ENCODE data around the gene INHBC.

The INHBC gene

DNA sequence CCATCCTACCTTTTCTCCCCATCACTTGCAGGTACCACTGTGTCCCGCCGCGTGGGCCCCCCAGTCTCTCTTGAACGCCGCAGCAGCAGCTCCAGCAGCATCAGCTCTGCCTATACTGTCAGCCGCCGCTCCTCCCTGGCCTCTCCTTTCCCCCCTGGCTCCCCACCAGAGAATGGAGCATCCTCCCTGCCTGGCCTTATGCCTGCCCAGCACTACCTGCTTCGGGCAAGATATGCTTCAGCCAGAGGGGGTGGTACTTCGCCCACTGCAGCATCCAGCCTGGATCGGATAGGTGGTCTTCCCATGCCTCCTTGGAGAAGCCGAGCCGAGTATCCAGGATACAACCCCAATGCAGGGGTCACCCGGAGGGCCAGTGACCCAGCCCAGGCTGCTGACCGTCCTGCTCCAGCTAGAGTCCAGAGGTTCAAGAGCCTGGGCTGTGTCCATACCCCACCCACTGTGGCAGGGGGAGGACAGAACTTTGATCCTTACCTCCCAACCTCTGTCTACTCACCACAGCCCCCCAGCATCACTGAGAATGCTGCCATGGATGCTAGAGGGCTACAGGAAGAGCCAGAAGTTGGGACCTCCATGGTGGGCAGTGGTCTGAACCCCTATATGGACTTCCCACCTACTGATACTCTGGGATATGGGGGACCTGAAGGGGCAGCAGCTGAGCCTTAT is 35.8 kb downstream of the INHBC start:
- DNase-seq: no peak

GRCh38 chr12:57470970-57471656 is 36.5 kb downstream of the INHBC start:
- DNase-seq: no peak

DNA sequence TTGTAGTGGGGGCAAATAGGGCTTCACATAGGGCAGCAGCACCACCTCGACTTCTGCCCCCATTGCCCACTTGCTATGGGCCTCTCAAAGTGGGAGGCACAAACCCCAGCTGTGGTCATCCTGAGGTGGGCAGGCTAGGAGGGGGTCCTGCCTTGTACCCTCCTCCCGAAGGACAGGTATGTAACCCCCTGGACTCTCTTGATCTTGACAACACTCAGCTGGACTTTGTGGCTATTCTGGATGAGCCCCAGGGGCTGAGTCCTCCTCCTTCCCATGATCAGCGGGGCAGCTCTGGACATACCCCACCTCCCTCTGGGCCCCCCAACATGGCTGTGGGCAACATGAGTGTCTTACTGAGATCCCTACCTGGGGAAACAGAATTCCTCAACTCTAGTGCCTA is 37.1 kb downstream of the INHBC start:
- no peak for DNase-seq

DNA sequence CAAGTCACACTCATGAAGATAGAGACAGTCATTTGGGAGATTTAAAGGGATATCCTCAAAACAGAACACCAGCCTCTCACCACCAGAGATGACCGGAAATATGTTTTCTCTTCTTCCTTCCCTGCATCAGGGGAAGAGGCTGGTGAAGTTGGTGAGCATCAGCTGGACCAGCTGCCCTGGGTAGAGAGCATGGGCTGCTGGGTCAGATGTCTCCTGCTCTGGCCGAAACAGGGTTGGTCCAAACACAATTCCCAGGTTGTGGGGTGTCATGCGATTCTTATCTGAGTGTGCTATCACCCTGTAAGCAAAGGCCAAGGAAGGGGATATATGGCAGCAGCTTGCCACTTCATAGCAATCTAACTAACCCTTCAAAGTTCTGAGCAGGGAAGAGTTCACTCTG is 37.8 kb downstream of the INHBC start:
- DNase-seq: no peak

DNA sequence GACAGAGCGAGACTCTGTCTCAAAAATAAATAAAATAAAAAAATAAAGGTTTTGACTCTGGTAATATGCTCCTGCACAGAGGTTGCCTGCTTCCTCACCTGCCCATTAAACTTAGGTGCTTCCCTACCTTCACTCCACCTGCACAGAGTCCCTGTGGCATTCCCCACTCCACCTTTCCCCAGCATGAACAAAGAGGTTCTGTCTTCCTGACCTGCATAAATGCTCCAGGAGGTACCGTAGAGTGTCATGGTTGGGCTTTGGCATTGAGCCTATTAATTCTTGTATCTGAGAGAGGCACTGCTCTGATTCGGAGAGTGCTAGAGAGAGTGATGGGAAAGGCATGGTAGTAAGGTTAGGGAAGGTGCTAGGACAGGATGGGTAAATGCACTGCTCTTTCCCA is 38.8 kb downstream of the INHBC start:
- no peak for DNase-seq

DNA sequence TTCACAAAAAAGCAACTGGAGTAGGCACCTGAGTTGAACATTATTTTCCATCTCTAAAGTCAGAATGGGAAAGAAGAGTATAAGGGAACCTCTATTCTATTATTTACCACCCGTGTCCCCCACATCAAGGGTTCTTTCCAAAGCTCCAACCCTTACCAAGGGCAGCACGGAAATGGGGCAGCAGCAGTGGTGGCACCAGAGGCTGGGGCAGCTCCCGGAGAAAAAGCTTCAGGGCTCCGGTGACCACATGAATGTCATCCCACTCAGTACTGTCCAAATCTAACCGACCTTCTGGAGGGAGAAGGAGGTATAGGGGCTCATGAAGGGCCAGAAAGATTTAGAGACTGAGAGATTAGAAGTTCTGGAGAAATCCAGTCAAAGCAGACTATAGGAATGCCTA is 39.3 kb downstream of the INHBC start:
- DNase-seq: no peak

DNA sequence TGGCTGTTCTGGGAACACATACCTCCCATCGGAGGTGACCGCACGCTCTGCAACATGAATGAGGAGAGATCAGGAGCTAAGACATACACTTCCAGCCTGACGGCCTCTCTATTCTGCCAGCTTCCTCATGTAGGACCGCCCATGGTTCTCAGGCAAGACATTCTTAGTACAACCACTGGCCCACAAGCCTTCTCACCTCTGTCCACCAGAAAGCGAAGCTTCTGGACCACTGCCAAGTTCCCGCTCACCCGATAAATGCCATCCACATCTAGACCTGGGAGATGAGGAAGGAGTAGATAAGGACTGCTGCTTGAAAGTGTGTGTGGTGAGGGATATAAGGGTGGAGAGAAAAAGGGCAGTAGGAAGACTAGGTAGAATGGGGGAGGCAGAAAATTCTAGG is 39.8 kb downstream of the INHBC start:
- no peak for DNase-seq

- DNase-seq: no peak
Measured at GRCh38 chr12:57474862-57475261, 40.3 kb downstream of the INHBC start.

DNA sequence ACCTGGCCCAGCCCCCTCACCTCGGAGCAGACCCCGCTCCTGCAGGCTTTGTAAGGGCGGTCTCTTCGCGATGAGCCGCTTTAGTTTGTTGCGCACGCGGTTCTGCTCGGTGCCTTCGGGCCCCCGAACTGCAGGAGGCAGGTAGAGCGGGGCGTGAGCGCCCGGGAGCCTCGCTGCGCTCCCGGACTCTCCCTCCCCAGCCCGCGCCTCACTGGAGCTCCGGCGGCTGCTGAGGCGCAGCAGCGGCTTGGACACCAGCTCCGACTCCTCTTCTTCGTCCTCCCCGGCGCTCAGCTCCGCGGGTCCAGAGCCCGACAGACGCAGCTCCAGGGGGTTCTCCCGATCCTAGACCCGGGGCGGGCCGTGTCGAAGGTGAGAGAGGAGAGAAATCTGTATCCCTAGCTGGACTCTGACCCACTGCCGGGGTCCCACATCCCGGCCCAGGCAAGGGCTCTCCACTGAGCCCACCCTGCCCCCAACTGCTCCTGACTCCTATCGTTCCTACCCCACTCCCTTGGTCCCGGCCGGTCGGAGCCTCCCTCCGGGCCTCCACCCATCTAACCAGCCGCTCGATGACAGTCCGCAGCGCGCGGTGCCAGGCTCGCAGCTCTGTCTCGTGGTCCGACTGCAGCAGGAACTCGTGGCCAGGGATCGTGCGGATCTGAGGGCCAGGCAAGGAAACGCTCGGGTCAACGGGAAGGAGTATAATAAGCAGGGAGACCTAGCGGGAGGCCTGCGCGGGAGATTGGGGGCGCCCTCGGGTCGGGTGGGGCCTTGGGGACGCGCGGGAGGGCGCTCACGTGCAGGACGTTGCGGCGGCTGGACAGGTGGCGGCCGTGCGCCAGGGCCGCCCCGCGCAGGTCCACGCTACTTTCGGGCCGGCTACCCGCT is 40.9 kb downstream of the INHBC start:
- DNase-seq: no peak

DNA sequence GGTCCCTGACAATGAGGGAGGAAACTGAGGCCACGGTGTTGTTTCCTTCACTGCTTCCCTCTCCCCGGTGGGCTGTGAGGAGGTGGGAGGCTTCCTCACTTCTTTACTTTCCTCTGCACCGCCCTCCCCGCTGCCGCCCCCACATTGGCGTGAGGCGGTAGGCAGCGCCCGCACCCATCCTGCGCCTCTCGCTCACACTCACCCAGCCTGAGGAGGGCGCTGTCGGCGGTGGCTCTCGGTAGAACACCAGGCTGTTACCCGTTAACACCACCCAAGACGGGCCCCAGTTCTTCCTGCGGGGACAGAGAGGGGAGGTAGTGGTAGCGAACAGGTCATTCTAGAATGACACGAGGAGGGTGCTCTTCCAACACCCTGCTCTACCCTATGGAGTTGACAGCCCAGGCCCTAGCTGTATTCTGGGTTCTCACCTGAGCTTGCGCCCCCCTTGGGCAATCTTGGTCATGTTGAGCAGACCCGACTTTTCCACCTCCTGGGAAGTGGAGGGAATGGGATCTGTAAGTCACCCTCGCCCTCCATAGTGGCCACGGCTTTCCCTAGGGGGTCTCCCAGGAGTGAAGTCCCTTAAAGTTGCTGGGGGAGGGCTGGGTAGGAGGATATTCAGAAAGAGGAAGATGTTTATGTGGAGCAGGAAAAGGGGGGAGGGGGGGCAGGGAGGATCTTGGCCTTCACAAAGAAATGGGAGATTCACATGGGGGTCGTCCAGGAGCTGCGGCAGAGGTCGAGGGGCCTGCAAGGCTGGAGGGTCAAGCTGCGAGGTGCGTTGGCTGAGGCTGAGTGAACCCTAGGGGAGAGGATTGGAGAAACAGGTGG is 41.8 kb downstream of the INHBC start:
- no peak for DNase-seq

GRCh38 chr12:57476993-57477709 is 42.6 kb downstream of the INHBC start:
- DNase-seq: no peak

DNA sequence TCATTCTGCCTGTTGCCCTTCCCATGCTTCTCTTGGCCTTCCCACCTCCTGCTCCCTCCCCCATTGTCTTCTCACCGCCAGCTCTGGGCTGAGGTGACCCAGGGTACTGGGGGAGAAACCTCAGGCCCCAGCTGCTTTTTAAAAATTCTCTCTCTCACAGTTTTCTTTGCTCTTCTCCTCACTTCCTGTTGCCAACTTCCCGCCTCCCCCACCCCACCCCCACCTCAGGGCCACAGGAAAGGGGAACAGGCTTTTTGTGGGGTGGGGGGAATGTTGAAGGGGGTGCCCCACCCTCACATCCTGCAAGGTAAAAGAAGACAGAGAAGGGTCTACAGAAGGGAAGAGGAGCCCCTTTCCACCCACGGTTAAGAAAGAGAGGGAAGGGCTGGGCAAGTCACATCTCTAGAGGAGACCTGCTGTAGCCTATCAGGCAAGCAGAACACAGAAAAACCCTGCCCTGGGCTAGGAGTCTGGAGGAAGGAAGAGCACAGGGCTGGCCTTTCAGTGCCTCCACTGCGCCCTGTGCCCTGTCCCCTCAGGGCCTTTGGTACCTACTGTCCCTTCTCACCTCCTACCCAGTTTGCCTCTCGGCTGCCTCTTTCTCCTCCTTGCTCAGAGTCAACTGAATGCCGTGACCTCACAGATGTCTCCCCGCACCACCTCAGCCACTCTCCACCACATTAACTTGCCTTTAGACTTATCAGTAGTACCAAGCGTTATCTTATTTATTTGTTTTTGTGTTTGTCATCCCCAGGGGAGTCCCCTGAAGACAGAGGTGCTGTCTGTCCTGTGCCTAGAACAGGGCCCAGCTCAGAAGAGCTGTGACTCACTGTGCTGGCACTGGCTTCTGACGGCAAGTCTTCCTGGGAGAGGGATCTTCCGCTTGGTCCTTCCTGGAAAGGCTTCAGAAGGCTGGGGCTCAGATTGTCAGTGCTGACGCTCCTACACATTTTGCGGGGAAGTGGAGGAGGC is 43.4 kb downstream of the INHBC start:
- no peak for DNase-seq

- DNase-seq: no peak
Measured at GRCh38 chr12:57479043-57479375, 44.4 kb downstream of the INHBC start.

DNA sequence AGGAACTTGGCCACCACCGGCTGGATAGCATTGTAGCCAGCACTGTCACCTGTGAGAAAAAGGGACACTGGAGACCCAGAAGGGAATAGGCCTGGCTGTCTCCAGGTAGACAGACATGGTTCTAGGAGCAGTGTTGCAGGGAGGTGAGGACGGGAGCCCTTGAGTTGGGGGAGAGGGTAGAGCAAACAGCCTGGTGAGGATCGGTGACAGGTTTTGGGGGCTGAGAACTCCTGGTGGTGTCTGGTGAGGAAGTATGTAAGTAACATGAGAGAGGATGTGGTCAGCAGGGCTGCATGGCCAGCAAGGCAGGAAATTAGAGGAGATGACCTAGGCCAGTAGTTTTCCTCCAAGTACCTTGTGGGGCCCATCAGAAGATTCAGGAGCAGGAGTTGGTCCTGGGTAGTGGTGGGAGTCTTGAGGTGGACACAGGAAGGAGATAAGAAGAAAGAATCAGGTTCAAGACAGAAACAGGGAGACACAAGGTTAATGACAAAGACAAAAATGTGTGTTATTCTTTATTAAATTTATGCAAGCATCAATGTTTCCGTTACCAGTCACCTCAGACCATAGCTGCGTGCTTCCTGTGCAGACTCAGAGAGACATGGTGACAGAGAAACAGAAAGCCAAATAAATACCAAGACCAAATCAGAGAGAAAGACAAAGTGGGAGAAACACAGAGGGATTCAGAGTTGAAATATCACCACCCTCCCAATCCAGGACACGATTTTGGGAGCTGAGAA is 45.0 kb downstream of the INHBC start, which contains the start of gene ARHGAP9:
Gene ARHGAP9, minus strand, starts transcription at position 491 of the 740 bp plus-strand sequence. Its CDS starts 460 bp downstream, at position 31.
- no peak for DNase-seq

- no peak for DNase-seq
Measured at GRCh38 chr12:57481671-57482070, 47.1 kb downstream of the INHBC start.

DNA sequence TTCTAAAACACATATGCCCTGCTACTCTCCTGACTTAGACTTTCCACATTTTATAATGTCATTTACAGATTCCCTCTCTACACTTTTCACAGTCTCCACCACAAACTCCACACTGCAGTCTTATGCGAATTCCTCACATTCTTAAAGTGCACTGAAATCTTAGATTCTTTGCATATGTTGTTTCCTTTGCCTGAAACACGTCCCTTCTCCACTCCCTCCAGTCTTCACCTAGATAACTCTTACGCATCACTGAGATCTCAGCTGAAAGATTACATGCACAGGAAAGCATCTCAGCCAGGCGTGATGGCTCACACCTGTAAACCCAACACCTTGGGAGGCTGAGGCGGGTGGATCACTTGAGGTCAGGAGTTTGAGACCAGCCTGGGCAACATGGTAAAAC is 48.9 kb downstream of the INHBC start:
- DNase-seq: no peak

DNA sequence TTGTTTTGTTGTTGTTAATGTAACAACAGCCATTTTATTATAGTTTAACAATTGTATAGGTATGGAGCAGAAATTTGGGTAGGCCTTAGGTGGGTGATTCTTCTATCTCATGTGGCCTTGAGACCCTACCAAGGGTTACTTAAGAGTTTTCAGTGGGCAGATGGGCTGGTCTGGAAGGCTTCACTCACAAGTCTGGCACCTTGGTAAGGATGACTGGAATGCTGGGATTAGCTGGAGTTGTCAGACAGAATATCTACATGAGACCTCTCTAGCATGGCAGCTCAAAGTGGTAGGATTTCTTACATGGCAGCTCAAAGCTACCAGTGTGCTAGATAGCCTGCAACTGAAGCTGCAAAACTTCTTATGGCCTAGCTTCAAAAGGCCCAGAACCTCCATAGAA is 51.1 kb downstream of the INHBC start:
- no peak for DNase-seq

DNA sequence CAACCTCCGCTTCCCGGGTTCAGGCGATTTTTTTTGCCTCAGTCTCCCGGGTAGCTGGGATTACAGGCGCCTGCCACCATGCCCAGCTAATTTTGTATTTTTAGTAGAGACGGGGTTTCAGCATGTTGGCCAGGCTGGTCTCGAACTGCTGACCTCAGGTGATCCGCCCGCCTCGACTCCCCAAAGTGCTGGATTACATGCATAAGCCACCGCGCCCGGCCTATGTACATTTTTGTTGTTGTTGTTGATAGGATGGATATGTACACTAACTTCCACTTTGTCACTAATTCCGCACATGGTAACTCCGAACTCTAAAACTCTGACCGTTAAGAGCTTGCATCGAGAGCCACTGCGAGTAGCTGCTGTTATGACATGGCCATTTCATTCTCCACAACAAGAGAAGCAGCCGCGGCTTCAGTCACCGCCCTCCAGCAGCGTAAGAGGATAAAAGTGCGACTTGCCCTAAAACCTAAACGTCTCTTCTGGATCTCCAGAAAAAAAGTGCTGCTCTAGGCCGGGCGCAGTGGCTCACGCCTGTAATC is 52.5 kb downstream of the INHBC start:
- no peak for DNase-seq

- DNase-seq: peak; percentile 90
Measured at GRCh38 chr12:57487597-57488401, 53.2 kb downstream of the INHBC start, which contains the start of gene MARS1. TSS of gene MARS1 (plus strand) at chr12:57488068. CDS start at chr12:57488091, 23 bp downstream.

All from DMS 273 treated with DMSO at 0.1 percent for 48 hours (cell line).